Type B pancreatic cell (in vitro differentiated cells): ENCODE measurements around the gene ZWILCH. TPM values are rescaled to one million over a fixed set of nuclear protein-coding genes. Genes with fewer than 3 reads are reported as not detected.

Experiments
- DNase-seq: peaks from one replicate; pipeline ENCODE4 v3.0.0; 2021; ENCODE audit warnings: mixed read lengths; ENCODE audit not compliant: unreplicated experiment; ENCODE audit errors: extremely low spot score
- H3K27ac Mint-ChIP-seq: 2 replicates; pipeline ENCODE4 v1.8.0; 2021; ENCODE audit warnings: mild to moderate bottlenecking, mixed read lengths
- H3K27me3 Mint-ChIP-seq: 2 replicates; pipeline ENCODE4 v1.8.0; 2021; ENCODE audit warnings: mixed read lengths
- H3K36me3 Mint-ChIP-seq: 2 replicates; pipeline ENCODE4 v1.8.0; 2021; ENCODE audit warnings: mixed read lengths
- H3K4me1 Mint-ChIP-seq: one replicate; pipeline ENCODE4 v1.8.0; 2021; ENCODE audit warnings: mixed read lengths; ENCODE audit not compliant: unreplicated experiment
- H3K4me3 Mint-ChIP-seq: 2 replicates; pipeline ENCODE4 v1.8.0; 2021; ENCODE audit warnings: mild to moderate bottlenecking, mixed read lengths
- H3K9me3 Mint-ChIP-seq: 2 replicates; pipeline ENCODE4 v1.8.0; 2021; ENCODE audit warnings: mixed read lengths
- total RNA-seq: library from RNA; stranded (reverse); gene quantifications from 2 replicates; pipeline ENCODE4 v1.2.1, GENCODE V29; 2021; ENCODE audit warnings: low replicate concordance
- TF ChIP-seq, protein P1 (sequence below): fragments of 200-600 bp; sonication (generic); conservative IDR thresholded peaks from 2 replicates; pipeline ENCODE4 v1.5.0; 2021; ENCODE audit warnings: antibody characterized with exemption, mild to moderate bottlenecking

ZWILCH gene
- total RNA-seq, 1 donor from 2014 or later = 23.2 TPM

DNA sequence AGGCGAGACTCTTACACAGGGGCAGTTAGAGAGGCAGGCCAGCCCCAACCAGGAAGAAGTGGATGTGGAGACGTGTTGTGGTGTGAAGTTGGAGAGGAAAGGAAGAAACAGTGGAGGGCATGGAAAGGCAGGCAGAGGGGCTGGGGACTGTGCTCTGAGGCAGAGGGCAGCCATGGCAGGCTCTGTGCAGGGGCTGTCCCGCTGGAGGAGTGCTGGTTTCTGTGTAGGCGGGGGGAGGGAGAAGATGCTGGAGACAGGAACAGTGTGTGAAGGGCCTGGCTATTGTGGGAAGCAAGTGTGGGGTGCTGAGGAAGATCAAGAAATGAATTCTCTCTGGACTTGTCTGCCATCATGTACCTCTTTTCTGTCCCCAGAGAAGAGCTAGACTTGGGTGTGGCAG is 28.6 kb upstream of the ZWILCH start:
- Mint-ChIP-seq H3K27me3 (no peaks in the 10 kb centered on the region), H3K9me3 (no peaks in the 10 kb centered on the region), H3K27ac (no peak overlapping the region), H3K4me1 (peaks cover 14% of the 10 kb centered on the region), H3K36me3 (peaks cover 4% of the 10 kb centered on the region), H3K4me3 (no peak overlapping the region)
- TF ChIP-seq, protein P1, sequence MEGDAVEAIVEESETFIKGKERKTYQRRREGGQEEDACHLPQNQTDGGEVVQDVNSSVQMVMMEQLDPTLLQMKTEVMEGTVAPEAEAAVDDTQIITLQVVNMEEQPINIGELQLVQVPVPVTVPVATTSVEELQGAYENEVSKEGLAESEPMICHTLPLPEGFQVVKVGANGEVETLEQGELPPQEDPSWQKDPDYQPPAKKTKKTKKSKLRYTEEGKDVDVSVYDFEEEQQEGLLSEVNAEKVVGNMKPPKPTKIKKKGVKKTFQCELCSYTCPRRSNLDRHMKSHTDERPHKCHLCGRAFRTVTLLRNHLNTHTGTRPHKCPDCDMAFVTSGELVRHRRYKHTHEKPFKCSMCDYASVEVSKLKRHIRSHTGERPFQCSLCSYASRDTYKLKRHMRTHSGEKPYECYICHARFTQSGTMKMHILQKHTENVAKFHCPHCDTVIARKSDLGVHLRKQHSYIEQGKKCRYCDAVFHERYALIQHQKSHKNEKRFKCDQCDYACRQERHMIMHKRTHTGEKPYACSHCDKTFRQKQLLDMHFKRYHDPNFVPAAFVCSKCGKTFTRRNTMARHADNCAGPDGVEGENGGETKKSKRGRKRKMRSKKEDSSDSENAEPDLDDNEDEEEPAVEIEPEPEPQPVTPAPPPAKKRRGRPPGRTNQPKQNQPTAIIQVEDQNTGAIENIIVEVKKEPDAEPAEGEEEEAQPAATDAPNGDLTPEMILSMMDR = no peak
- DNase-seq = no peak

DNA sequence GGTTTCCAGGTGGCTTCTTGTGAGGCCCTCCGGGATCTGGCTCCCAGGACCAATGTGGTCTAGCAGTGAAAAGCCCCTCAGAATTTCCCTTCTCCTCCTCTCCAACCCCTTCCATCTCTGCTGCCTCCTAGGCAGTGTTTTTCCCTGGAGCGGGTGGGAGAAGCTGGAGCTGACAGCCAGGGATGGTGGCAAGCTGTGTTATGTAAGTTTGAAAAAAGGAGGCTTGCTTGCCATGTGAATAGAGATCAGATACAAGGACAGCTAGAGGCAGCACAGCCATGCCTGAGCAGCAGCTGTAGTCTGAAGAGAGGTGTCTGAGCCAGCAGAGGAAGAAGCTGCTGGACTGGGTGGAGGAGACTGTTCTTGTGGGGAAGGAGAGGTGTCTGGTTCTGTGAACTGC is 28.1 kb upstream of the ZWILCH start:
- Mint-ChIP-seq H3K27me3 (no peaks in the 10 kb centered on the region), H3K27ac (no peak overlapping the region), H3K4me1 (peaks cover 14% of the 10 kb centered on the region), H3K4me3 (no peak overlapping the region), H3K36me3 (peaks cover 9% of the 10 kb centered on the region), H3K9me3 (no peaks in the 10 kb centered on the region)
- TF ChIP-seq, protein P1 = no peak
- DNase-seq = no peak

DNA sequence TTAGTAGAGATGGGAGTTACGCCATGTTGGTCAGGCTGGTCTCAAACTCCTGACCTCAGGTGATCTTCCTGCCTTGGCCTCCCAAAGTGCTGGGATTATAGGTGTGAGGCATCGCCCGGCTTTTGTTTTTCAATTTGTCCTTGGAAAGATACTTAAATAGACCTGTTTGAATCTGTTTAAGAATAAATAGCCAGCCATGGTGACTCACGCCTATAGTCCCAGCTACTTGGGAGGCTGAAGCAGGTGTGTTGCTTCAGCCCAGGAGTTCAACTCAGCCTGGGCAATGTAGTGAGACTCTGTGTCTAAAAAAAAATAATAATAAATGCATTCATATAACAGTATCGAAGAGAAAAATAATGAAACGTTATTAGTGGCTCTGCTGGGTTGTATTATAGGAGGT is 24.9 kb upstream of the ZWILCH start:
- Mint-ChIP-seq H3K27ac (no peak overlapping the region), H3K27me3 (no peaks in the 10 kb centered on the region), H3K4me3 (no peak overlapping the region), H3K4me1 (no peaks in the 10 kb centered on the region), H3K9me3 (no peaks in the 10 kb centered on the region), H3K36me3 (peaks cover 17% of the 10 kb centered on the region)
- no peak for DNase-seq
- TF ChIP-seq, protein P1 = no peak

DNA sequence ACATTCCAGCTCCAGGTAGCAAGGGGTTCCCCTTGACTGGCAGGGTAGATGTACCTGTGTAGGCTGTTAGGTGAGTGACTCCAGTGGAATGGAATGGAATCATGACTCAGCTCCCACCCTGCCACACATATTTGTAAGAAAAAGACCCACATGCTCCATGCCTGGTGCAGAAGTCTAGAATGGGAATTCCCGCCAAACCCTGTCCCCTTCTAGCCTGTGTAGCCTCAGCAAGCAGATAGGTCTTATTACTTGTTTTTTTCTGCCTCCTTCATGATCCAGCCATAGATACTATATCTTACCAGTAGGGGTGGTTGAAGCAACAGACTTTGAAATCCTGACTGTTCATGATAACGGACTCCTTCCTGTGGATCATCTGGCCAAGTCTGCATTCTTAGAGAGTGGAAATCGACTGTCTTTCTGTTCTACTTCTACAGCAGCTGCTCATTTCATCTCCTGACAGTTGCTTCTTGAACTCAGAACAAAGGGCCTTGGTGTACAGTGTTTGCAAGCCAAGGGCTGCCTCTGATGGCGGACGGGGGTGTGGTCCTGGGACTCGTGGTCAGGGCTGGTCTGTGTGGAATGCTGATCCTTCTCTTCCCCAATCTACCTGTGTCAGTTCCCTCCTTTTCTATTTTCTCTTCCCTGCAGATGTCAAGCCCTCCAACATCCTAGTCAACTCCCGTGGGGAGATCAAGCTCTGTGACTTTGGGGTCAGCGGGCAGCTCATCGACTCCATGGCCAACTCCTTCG is 23.8 kb upstream of the ZWILCH start:
- Mint-ChIP-seq H3K27me3 (no peaks in the 10 kb centered on the region), H3K9me3 (no peaks in the 10 kb centered on the region), H3K27ac (peak overlapping the region; percentile 48), H3K4me1 (no peaks in the 10 kb centered on the region), H3K36me3 (peaks cover 17% of the 10 kb centered on the region), H3K4me3 (no peak overlapping the region)
- TF ChIP-seq, protein P1 = no peak
- no peak for DNase-seq

DNA sequence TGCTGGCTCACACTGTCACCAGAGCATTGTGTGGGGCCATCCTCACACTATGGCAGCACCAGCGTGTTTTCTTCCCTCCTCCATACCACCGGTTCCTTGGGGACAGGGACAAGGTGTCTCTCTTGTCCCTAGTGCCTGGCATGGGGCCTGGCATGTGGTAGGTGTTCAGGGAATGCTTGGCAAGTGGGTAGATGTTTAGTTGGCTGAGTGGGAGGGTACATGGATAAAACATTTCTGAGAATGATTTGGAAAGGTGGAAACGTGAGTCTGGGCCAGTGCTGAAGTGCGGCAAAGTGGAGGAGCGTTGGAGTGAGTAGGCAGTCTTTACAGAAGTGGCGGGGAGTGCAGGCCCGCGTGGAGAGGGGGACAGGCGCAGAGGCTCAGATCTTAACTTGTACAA is 22.6 kb upstream of the ZWILCH start:
- H3K27me3 Mint-ChIP-seq = no peaks in the 10 kb centered on the region
- TF ChIP-seq, protein P1 = no peak
- H3K36me3 Mint-ChIP-seq = peaks cover 17% of the 10 kb centered on the region
- peak overlapping the region; percentile 10 for H3K27ac Mint-ChIP-seq
- no peak overlapping the region for H3K4me3 Mint-ChIP-seq
- H3K9me3 Mint-ChIP-seq = no peaks in the 10 kb centered on the region
- no peaks in the 10 kb centered on the region for H3K4me1 Mint-ChIP-seq
- no peak for DNase-seq
